Endothelial cell (in vitro differentiated cells): ENCODE measurements around the gene GALNT10. TPM values are rescaled to one million over a fixed set of nuclear protein-coding genes. Genes with fewer than 3 reads are reported as not detected.

Experiments
- DNase-seq: peaks from one replicate; pipeline ENCODE4 v3.0.0; 2021; ENCODE audit warnings: low spot score
- H3K27ac Mint-ChIP-seq: one replicate; pipeline ENCODE4 v1.8.0; 2021; ENCODE audit warnings: mixed read lengths, inconsistent platforms; ENCODE audit not compliant: unreplicated experiment
- H3K27me3 Mint-ChIP-seq: one replicate; pipeline ENCODE4 v1.8.0; 2021; ENCODE audit warnings: mild to moderate bottlenecking, moderate library complexity, mixed read lengths, inconsistent platforms; ENCODE audit not compliant: unreplicated experiment
- H3K36me3 Mint-ChIP-seq: one replicate; pipeline ENCODE4 v1.8.0; 2021; ENCODE audit warnings: mild to moderate bottlenecking, low read depth, mixed read lengths, inconsistent platforms; ENCODE audit not compliant: unreplicated experiment
- H3K4me1 Mint-ChIP-seq: one replicate; pipeline ENCODE4 v1.8.0; 2021; ENCODE audit warnings: mild to moderate bottlenecking, mixed read lengths, inconsistent platforms; ENCODE audit not compliant: unreplicated experiment
- H3K4me3 Mint-ChIP-seq: one replicate; pipeline ENCODE4 v1.8.0; 2021; ENCODE audit warnings: mild to moderate bottlenecking, mixed read lengths, inconsistent platforms; ENCODE audit not compliant: unreplicated experiment
- H3K9me3 Mint-ChIP-seq: one replicate; pipeline ENCODE4 v1.8.0; 2021; ENCODE audit warnings: mixed read lengths, inconsistent platforms; ENCODE audit not compliant: unreplicated experiment
- CTCF ChIP-seq: fragments of 200-600 bp; sonication (generic); IDR thresholded peaks from one replicate; pipeline ENCODE4 v1.5.0; 2021; ENCODE audit warnings: antibody characterized with exemption; ENCODE audit not compliant: unreplicated experiment
- total RNA-seq: library from RNA; stranded (reverse); fragmentation: NEBNext Ultra II Directional; extraction: Animal tissue kit (Norgen Biotek cat#: 25700); gene quantifications from one replicate; pipeline ENCODE4 v1.2.1, GENCODE V29; 2021; ENCODE audit not compliant: unreplicated experiment

The GALNT10 gene
- total RNA-seq, 1 donor from 2014 or later: 22.5 TPM

DNA sequence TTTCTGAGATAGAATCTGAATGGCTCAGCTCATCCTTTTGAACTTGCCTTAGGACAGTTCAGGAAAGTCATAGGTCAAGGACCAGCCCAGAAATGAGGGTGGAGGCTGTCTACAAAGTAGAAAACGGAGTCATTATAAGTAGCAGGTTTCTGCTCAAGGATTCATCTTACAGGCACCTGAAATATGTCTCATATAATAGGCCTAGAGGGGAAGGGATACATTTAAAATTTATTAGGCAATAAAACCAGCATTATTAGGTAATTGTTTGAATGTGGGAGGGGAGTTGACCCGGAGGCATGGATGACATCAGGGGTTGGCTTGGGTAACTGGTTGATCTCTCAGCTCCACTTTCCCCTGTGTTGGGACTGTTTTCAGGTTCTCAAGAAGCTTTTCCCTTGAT, 11.9 kb upstream of the GALNT10 start:
- Mint-ChIP-seq H3K36me3 (no peaks in the 10 kb centered on the region), H3K27ac (no peak overlapping the region), H3K4me3 (no peak overlapping the region), H3K9me3 (no peaks in the 10 kb centered on the region), H3K27me3 (no peaks in the 10 kb centered on the region), H3K4me1 (no peaks in the 10 kb centered on the region)
- no peak for TF ChIP-seq CTCF
- DNase-seq: no peak

DNA sequence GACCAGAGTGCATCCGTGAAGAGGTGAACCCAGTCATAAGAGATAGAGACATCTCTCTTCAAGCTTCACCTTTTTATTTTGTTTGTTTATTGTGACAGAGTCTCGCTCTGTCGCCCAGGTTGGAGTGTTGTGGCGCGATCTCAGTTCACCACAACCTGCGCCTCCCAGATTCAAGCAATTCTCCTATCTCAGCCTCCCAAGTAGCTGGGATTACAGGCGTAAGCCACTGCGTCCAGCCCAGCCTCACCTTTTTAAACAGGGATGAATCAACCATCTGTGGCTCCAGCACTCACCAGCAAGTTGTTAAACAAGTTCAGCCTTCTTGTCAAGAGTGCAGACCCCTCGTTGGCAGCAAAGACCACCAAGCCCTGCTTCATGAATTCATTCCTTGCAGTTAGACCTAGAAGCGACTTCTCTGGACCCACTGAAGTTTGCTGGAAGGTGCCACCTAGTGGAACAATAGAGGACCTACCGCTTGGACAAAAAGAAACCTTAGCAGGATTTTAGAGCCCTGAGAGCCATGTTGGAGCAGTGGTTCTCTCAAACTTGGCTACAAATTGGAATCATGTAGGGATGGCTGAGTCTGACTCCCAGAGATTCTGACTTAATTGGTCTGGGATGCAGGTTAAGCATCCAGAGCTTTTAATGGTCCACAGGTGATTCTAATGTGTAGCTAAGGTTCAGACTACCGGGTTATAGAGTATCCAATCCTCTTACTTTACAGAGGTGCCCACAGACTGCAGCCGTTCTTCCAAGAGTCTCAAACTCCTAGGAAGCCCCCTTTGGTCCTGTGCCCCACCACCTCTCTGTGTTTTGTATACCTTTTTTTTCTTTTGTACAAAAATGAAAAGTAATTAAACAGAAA, 10.5 kb upstream of the GALNT10 start:
- no peak overlapping the region for H3K27ac Mint-ChIP-seq
- TF ChIP-seq CTCF: peak; percentile 79
- H3K9me3 Mint-ChIP-seq: no peaks in the 10 kb centered on the region
- H3K4me3 Mint-ChIP-seq: no peak overlapping the region
- no peaks in the 10 kb centered on the region for H3K36me3 Mint-ChIP-seq
- peak; percentile 22 for DNase-seq
- no peaks in the 10 kb centered on the region for H3K27me3 Mint-ChIP-seq
- peaks cover 6% of the 10 kb centered on the region for H3K4me1 Mint-ChIP-seq

DNA sequence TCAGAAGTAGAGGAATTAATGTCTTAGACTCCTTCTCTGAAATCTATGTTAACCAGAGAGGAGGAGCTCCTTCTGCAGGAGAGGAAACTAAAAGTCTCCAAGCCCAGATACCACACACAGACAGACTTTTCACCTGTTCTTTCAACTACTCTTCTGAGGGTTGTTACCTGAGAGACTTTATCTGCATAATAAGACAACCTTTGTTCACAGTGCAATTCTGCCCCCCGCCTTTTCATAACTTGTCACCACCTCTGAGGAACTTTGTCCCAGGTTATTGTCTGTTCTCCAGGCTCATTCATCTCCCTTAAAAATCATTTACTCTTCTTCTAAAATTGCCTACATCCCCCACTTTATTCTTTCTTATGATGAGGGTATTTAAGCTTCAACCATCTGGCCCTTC, 9.4 kb upstream of the GALNT10 start:
- Mint-ChIP-seq H3K9me3 (no peaks in the 10 kb centered on the region), H3K36me3 (no peaks in the 10 kb centered on the region), H3K27ac (no peak overlapping the region), H3K27me3 (no peaks in the 10 kb centered on the region), H3K4me1 (peaks cover 12% of the 10 kb centered on the region), H3K4me3 (no peak overlapping the region)
- no peak for DNase-seq
- no peak for TF ChIP-seq CTCF

GRCh38 chr5:154189256-154189818, 1.2 kb upstream of the GALNT10 start:
- Mint-ChIP-seq H3K9me3 (no peaks in the 10 kb centered on the region), H3K4me3 (peak overlapping the region; percentile 90), H3K36me3 (peaks cover 13% of the 10 kb centered on the region), H3K27me3 (peaks cover 12% of the 10 kb centered on the region), H3K4me1 (peaks cover 38% of the 10 kb centered on the region), H3K27ac (no peak overlapping the region)
- TF ChIP-seq CTCF: no peak
- DNase-seq: peak; percentile 23
